Stomach (tissue), 4 donors: ENCODE data around the gene KLK5.

Experiments used
- POLR2A ChIP-seq, 4 donors: fragments of 450-650 bp; IDR thresholded peaks; one replicate each; pipeline ENCODE4 v1.6.1; 2016; ENCODE audit warnings: antibody characterized with exemption in 4 of 4, control low read depth in 2 of 4, mild to moderate bottlenecking in 1 of 4, moderate library complexity in 1 of 4
- TF ChIP-seq, protein P1 (sequence below), 7 experiments: fragments of 450-650 bp in 4 of 7; fragments of 200-600 bp in 3 of 7; sonication (generic) in 3 of 7; IDR thresholded peaks; one replicate each; pipeline ENCODE4 v1.5.1; 2016 to 2019; ENCODE audit warnings: antibody characterized with exemption in 7 of 7, control low read depth in 2 of 7, mild to moderate bottlenecking in 1 of 7

DNA sequence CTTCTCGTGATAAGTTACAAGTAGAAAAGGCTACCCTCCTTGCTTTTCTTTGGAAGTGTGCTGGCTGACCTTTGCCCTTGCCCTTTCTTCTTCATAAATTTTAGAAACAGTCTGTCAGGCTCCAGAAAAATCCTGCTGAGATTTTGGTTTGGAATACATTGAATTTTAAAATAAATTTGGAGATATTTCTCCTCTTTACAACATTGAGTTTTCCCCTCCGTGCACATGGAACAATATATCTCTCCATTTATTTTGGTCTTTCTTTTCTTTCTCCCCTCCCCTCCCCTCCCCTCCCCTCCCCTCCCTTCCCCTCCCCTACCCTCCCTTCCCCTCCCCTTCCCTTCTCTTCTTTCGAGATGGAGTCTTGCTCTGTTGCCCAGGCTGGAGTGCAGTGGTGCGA lies 50.2 kb downstream of the KLK5 start:
- TF ChIP-seq POLR2A (IDR thresholded peaks at IDR 0.05) = no peak
- TF ChIP-seq, protein P1, sequence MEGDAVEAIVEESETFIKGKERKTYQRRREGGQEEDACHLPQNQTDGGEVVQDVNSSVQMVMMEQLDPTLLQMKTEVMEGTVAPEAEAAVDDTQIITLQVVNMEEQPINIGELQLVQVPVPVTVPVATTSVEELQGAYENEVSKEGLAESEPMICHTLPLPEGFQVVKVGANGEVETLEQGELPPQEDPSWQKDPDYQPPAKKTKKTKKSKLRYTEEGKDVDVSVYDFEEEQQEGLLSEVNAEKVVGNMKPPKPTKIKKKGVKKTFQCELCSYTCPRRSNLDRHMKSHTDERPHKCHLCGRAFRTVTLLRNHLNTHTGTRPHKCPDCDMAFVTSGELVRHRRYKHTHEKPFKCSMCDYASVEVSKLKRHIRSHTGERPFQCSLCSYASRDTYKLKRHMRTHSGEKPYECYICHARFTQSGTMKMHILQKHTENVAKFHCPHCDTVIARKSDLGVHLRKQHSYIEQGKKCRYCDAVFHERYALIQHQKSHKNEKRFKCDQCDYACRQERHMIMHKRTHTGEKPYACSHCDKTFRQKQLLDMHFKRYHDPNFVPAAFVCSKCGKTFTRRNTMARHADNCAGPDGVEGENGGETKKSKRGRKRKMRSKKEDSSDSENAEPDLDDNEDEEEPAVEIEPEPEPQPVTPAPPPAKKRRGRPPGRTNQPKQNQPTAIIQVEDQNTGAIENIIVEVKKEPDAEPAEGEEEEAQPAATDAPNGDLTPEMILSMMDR (IDR thresholded peaks at IDR 0.05) = no peak
